Neuronal stem cell (in vitro differentiated cells): ENCODE results near the gene YPEL3.
A peak's percentile ranks its signal among the peaks of the same experiment; 100 is the strongest.

ENCODE experiments used
- DNase-seq: peaks from one replicate; pipeline ENCODE4 v3.0.0-alpha.2; 2013; ENCODE audit warnings: low spot score
- H2AFZ ChIP-seq: one replicate; pipeline ENCODE4 v1.6.1; 2013; ENCODE audit warnings: mild to moderate bottlenecking, low read length, inconsistent platforms
- H2AK5ac ChIP-seq: 2 replicates; pipeline ENCODE4 v1.6.1; 2013; ENCODE audit warnings: low read depth, mild to moderate bottlenecking, inconsistent platforms, low read length, moderate library complexity, mixed read lengths
- H2BK120ac ChIP-seq: 2 replicates; pipeline ENCODE4 v1.6.1; 2013; ENCODE audit warnings: low read depth, mild to moderate bottlenecking, inconsistent platforms, low read length, moderate library complexity, mixed read lengths
- H2BK12ac ChIP-seq: one replicate; pipeline ENCODE4 v1.6.1; 2013; ENCODE audit warnings: low read length, inconsistent platforms
- H2BK15ac ChIP-seq: 2 replicates; pipeline ENCODE4 v1.6.1; 2013; ENCODE audit warnings: mild to moderate bottlenecking, low read length, inconsistent platforms, mixed read lengths
- H2BK5ac ChIP-seq: one replicate; pipeline ENCODE4 v1.6.1; 2013; ENCODE audit warnings: inconsistent platforms, mild to moderate bottlenecking, low read length, moderate library complexity
- H3K14ac ChIP-seq: one replicate; pipeline ENCODE4 v1.6.1; 2013; ENCODE audit warnings: low read length, inconsistent platforms
- H3K18ac ChIP-seq: 2 replicates; pipeline ENCODE4 v1.6.1; 2013; ENCODE audit warnings: low read length, inconsistent platforms
- H3K23ac ChIP-seq: 2 replicates; pipeline ENCODE4 v1.6.1; 2013; ENCODE audit warnings: low read depth, mild to moderate bottlenecking, mixed read lengths, low read length, inconsistent platforms; ENCODE audit not compliant: poor library complexity
- H3K27ac ChIP-seq: replicated peaks from 3 replicates; pipeline ENCODE4 v1.5.1; 2013; ENCODE audit warnings: low read length, inconsistent platforms
- H3K27me3 ChIP-seq, 3 experiments: 2 replicates each; pipeline ENCODE4 v1.6.1; 2013; ENCODE audit warnings: low read length in 3 of 3, mild to moderate bottlenecking in 2 of 3, inconsistent platforms in 1 of 3, low read depth in 1 of 3, mixed read lengths in 1 of 3, moderate library complexity in 1 of 3; ENCODE audit not compliant: control insufficient read depth in 3 of 3, insufficient read depth in 3 of 3
- H3K36me3 ChIP-seq, 2 donors: replicated peaks in 1 of 2; 2 replicates each; pipeline ENCODE4 v1.6.1; 2013; ENCODE audit warnings: low read length in 2 of 2; ENCODE audit not compliant: control insufficient read depth in 2 of 2, insufficient read depth in 2 of 2
- H3K4ac ChIP-seq: 2 replicates; pipeline ENCODE4 v1.6.1; 2013; ENCODE audit warnings: inconsistent platforms, mild to moderate bottlenecking, low read length, moderate library complexity
- H3K4me1 ChIP-seq, 2 donors: 1 replicate in 1 of 2; 2 replicates in 1 of 2; pipeline ENCODE4 v1.6.1; 2013; ENCODE audit warnings: low read length in 2 of 2, low read depth in 1 of 2; ENCODE audit not compliant: control insufficient read depth in 2 of 2, insufficient read depth in 1 of 2
- H3K4me2 ChIP-seq: one replicate; pipeline ENCODE4 v1.6.1; 2013; ENCODE audit warnings: mild to moderate bottlenecking, low read length, inconsistent platforms; ENCODE audit not compliant: insufficient read depth, poor library complexity, severe bottlenecking
- H3K4me3 ChIP-seq, 2 donors: 2 replicates each; pipeline ENCODE4 v1.5.1; 2013; ENCODE audit warnings: low read length in 2 of 2, mild to moderate bottlenecking in 2 of 2, inconsistent platforms in 1 of 2, moderate library complexity in 1 of 2
- H3K79me1 ChIP-seq: one replicate; pipeline ENCODE4 v1.6.1; 2013; ENCODE audit warnings: low read depth, mild to moderate bottlenecking, inconsistent platforms, low read length, moderate library complexity
- H3K9ac ChIP-seq: one replicate; pipeline ENCODE4 v1.6.1; 2013; ENCODE audit warnings: mild to moderate bottlenecking, low read depth, low read length, inconsistent platforms; ENCODE audit not compliant: poor library complexity
- H3K9me3 ChIP-seq, 2 donors: replicated peaks in 1 of 2; 2 replicates each; pipeline versions ENCODE3 to v1.6.1; 2013; ENCODE audit warnings: low read length in 2 of 2, mild to moderate bottlenecking in 2 of 2, inconsistent platforms in 1 of 2, low read depth in 1 of 2, mixed read lengths in 1 of 2, moderate library complexity in 1 of 2; ENCODE audit not compliant: control insufficient read depth in 2 of 2, insufficient read depth in 1 of 2
- H4K8ac ChIP-seq: one replicate; pipeline ENCODE4 v1.6.1; 2013; ENCODE audit warnings: low read depth, mild to moderate bottlenecking, inconsistent platforms, low read length, moderate library complexity
- H4K91ac ChIP-seq: one replicate; pipeline ENCODE4 v1.6.1; 2013; ENCODE audit warnings: low read length, low read depth, mild to moderate bottlenecking, inconsistent platforms; ENCODE audit not compliant: poor library complexity
- WGBS, 2 donors: extraction: QIAGEN DNeasy Blood & Tissue Kit; methylation state at CpG; one replicate each; pipeline ENCODE4 v1.1.7; 2013; ENCODE audit warnings: missing lambda C conversion rate in 2 of 2, mixed read lengths in 1 of 2; ENCODE audit not compliant: insufficient read length in 2 of 2, insufficient replicate concordance in 1 of 2; ENCODE audit errors: extremely low coverage in 2 of 2; 5-methylcytosine and 5-hydroxymethylcytosine counted together

The YPEL3 gene

DNA sequence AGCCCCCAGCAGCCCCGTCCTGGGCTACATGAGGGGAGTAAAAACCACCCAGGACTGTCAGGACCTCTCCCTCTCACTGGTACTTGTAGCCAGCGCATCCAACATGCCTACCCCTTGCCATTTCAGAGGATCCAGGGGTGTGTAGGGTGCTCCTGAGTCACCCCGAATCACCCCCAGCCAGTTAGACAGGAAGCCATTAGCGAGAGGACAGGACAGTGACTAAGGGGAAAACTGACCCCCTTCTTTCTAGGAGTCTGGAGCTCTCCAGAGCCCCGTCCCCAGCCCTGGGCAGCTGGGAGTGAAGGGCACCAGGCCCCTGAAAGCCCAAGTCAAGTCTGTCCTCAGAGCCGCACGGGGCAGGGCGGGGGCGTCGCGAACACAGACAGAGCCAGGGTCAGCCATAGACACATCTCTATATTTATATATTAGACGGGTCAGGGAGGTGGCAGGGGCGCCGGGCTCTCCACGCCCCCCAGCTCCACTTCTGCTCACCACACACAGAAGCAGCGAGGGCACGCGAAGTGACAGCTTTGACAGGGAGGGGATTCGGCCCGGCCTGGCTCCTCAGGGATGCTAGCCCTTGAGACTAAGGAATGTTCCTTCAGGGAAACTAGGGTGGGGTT, 17.8 kb upstream of the YPEL3 start:
- peak overlapping the region; percentile 37 for H2AK5ac ChIP-seq

DNA sequence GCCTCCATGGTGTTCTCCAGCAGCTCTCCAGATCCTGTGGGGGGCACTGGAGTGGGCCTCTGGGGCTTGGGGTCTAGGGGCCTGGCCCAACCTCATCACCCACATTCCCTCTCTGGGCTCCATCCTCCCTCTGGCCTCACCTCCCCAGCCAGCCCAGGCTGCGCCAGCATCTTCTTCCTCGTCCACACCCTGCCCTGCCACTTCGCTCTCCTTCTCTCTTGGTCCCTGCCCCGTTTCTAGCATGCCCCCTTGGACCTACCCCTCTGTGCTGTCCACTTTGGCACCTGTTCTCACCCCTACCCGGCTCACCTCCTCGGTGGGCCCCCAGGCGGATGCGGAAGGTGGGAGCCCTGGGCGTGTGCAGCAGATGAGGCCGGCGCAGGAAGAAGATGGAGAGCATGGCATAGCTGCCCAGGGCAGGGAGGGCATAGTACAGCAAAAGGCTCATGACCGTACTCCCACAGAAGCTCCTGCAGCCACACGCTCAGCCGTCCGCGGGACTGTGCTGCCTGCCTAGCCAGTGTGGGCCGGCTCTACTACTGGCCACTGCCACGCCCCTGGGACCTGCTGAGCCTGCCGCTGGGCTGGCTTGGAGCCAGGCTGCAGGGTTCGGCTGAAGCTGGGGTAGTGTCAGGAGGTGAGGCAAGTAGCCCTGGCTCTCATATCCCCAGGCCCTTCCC, 17.2 kb upstream of the YPEL3 start, which contains the start of gene GDPD3:
Gene GDPD3 (minus strand): TSS at position 507 of the 680 bp plus-strand sequence. CDS start 59 bp downstream, at position 448.
- Histone ChIP-seq H3K14ac (peak within 1 kb of the TSS; percentile 71), H3K4me3 (peak within 1 kb of the TSS in 1 of 2 donors; percentile 47), H3K23ac (peak within 1 kb of the TSS; percentile 43), H2BK120ac (no peak within 1 kb of the TSS), H2AFZ (no peak within 1 kb of the TSS), H2BK12ac (peak within 1 kb of the TSS; percentile 41), H3K9me3 (no peaks in the 10 kb centered on the region), H3K36me3 (peaks cover 31 to 34% of the 10 kb centered on the region in 2 donors), H2BK15ac (no peak within 1 kb of the TSS), H3K79me1 (no peaks in the 10 kb centered on the region), H4K8ac (peak within 1 kb of the TSS; percentile 23), H4K91ac (no peak within 1 kb of the TSS), H3K27ac (peak within 1 kb of the TSS; percentile 31), H3K18ac (peak within 1 kb of the TSS; percentile 7), H3K4me2 (no peak within 1 kb of the TSS), H3K4ac (no peak within 1 kb of the TSS), H2BK5ac (no peak within 1 kb of the TSS), H3K9ac (peak within 1 kb of the TSS; percentile 2), H3K4me1 (no peaks in the 10 kb centered on the region), H2AK5ac (peak within 1 kb of the TSS; percentile 82), H3K27me3 (no peaks in the 10 kb centered on the region)
- DNase-seq = no peak
- WGBS, 2 donors = no CpG with 5 or more reads among the region's 20 CpGs

More for the DNA sequence above, 17.8 kb upstream of the YPEL3 start:
- Histone ChIP-seq H3K14ac (peak overlapping the region; percentile 71), H3K9ac (peak overlapping the region; percentile 2), H3K4me1 (no peaks in the 10 kb centered on the region), H3K9me3 (no peaks in the 10 kb centered on the region), H2BK15ac (no peak overlapping the region), H2BK12ac (no peak overlapping the region), H4K8ac (no peak overlapping the region), H2AFZ (no peak overlapping the region), H3K18ac (no peak overlapping the region), H3K27ac (no peak overlapping the region), H3K27me3 (no peaks in the 10 kb centered on the region), H4K91ac (no peak overlapping the region), H3K4me2 (no peak overlapping the region), H3K4me3 (no peak overlapping the region), H2BK5ac (no peak overlapping the region), H2BK120ac (no peak overlapping the region), H3K4ac (no peak overlapping the region), H3K23ac (peak overlapping the region; percentile 31), H3K79me1 (no peaks in the 10 kb centered on the region), H3K36me3 (peaks cover 32 to 39% of the 10 kb centered on the region in 2 donors)
- no peak for DNase-seq
- no CpG with 5 or more reads among the region's 20 CpGs for WGBS, 2 donors

DNA sequence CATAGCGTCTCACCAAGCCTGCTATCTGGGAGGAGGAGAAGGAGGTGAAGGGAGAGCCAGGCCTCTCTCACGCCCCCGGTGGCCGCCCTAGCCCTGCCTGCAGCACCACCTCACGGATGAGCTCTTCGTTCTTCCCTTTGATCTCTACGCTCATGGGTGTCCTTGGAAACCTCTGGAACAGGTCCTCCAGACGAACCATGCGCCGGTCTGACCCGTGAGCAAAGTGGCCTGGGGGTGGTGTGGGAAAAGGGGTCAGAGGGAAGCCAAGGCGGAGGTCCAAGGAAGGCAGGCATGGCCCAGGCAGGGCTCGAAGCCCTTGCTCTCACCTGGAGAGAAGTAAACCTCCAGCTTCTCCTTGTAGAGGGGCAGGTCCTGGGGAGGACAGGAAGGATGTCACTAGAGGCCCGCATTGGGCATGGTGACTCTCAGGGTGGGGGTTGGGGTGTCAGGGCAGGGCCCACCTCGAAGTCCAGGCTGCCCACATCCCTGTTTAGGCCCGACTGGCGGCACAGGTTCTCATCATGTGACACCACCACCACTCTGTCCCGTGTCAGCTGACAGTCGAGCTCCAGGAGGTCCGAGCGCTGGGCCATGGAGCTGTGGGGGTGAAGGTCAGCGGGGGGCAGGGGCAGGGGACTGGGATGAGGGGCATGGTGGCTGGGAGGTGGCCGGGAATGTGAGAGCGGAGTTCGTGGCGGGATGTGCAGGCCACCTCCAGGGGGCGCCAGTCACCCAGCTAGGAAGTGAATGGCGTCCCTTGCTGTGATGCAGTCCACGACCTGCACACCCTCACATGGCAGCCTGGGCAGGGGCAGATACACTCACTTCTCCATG, 16.4 kb upstream of the YPEL3 start:
- Histone ChIP-seq H3K79me1 (no peaks in the 10 kb centered on the region), H4K91ac (no peak overlapping the region), H3K27me3 (no peaks in the 10 kb centered on the region), H2AFZ (no peak overlapping the region), H2BK15ac (no peak overlapping the region), H3K18ac (peak overlapping the region; percentile 7), H3K14ac (no peak overlapping the region), H2AK5ac (peak overlapping the region; percentile 82), H2BK5ac (no peak overlapping the region), H4K8ac (no peak overlapping the region), H3K4ac (no peak overlapping the region), H3K27ac (no peak overlapping the region), H2BK120ac (no peak overlapping the region), H2BK12ac (peak overlapping the region; percentile 41), H3K9ac (no peak overlapping the region), H3K4me3 (no peak overlapping the region), H3K4me2 (no peak overlapping the region), H3K9me3 (no peaks in the 10 kb centered on the region), H3K23ac (peak overlapping the region; percentile 65), H3K4me1 (no peaks in the 10 kb centered on the region), H3K36me3 (peaks cover 27 to 31% of the 10 kb centered on the region in 2 donors)
- no peak for DNase-seq
- WGBS, 2 donors = no CpG with 5 or more reads among the region's 29 CpGs

DNA sequence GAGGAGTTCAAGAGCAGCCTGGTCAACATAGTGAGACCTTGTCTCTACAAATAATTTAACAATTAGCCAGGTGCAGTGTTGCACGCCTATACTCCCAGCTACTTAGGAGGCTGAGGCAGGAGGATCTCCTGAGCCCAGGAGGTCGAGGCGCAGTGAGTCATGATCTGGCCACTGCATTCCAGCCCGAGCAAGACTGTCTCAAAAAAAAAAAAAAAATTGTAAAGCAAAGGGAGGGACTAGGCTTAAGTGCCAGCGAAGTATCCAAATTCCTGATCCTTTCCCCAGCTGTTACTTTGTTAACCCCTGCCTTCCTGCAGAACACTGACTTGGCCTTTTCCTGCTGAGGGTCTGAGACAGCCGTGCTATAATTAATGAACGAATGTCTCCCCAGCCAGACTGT, 14.6 kb upstream of the YPEL3 start:
- no peak overlapping the region for H3K9ac ChIP-seq
- no peak overlapping the region for H4K8ac ChIP-seq
- H3K14ac ChIP-seq = no peak overlapping the region
- H3K4me1 ChIP-seq = no peaks in the 10 kb centered on the region
- H2AK5ac ChIP-seq = no peak overlapping the region
- H3K4me3 ChIP-seq = no peak overlapping the region
- no peak for DNase-seq
- H2AFZ ChIP-seq = no peak overlapping the region
- H4K91ac ChIP-seq = no peak overlapping the region
- H3K36me3 ChIP-seq = peaks cover 16 to 21% of the 10 kb centered on the region in 2 donors
- H3K23ac ChIP-seq = no peak overlapping the region
- H3K27me3 ChIP-seq = no peaks in the 10 kb centered on the region
- no peak overlapping the region for H2BK5ac ChIP-seq
- WGBS, 2 donors = no CpG with 5 or more reads among the region's 7 CpGs
- H2BK12ac ChIP-seq = no peak overlapping the region
- H3K79me1 ChIP-seq = no peaks in the 10 kb centered on the region
- no peak overlapping the region for H3K18ac ChIP-seq
- H3K4ac ChIP-seq = no peak overlapping the region
- no peak overlapping the region for H2BK15ac ChIP-seq
- H3K4me2 ChIP-seq = no peak overlapping the region
- H2BK120ac ChIP-seq = no peak overlapping the region
- no peaks in the 10 kb centered on the region for H3K9me3 ChIP-seq
- H3K27ac ChIP-seq = no peak overlapping the region
